SK-N-DZ (cell line): ENCODE data around the gene NAA38. TPM values are rescaled to one million over a fixed set of nuclear protein-coding genes. Genes with fewer than 3 reads are reported as not detected.
A peak's percentile ranks its signal among the peaks of the same experiment; 100 is the strongest.

Experiments
- DNase-seq: peaks from one replicate; pipeline ENCODE4 v3.0.0-alpha.2; 2015; ENCODE audit warnings: low spot score
- polyA plus RNA-seq, 2 experiments: library from polyadenylated mRNA; depleted of rRNA; stranded (reverse); fragments of >200 nt; gene quantifications; 2 replicates each; pipeline ENCODE4 v1.2.3, GENCODE V29; 2014

The NAA38 gene, protein sequence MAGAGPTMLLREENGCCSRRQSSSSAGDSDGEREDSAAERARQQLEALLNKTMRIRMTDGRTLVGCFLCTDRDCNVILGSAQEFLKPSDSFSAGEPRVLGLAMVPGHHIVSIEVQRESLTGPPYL
- 80.9 and 97.9 TPM in 2 replicates for polyA plus RNA-seq (2014; cell fraction: cytosol; rRNA removed)
- 68.3 and 123 TPM in 2 replicates for polyA plus RNA-seq (2014; cell fraction: nucleus; rRNA removed)

DNA sequence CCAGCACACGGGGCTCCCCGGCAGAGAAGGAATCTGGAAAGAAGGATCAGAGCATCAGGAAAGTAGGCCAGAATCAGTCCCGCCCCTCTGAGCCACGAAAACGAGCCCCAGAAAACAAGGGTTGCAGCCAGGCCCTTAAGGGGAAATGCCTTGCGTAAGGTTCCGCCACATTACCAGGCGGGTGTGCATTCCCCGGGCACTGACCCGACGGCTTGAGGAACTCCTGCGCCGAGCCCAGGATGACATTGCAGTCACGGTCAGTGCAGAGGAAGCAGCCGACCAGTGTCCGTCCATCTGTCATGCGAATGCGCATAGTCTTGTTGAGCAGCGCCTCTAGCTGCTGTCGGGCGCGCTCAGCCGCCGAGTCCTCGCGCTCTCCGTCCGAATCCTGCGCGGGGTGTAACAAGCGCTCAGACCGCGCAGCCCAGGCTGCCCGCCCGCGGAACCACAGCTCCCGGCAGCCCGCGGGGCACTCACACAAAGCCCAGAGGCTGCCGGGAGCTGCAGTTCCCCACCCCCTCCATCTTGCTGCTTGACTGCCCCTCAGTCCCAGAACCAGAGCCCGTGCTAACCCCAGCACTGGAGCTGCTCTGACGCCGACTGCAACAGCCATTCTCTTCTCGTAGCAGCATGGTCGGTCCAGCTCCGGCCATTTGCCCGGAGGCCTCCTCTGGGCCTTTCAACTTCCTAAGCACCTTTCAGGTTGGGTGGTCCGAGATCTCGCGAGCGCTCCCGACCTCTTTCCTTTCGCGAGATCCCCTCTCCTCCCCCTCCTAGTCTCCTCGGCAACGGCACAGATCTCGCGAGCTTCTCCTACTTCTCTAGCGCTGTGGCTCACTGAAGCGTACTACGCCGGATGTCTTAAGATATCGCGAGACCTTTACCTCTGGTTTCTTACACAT lies at the start of gene NAA38:
Gene NAA38, minus strand, starts transcription at position 749 of the 902 bp plus-strand sequence. Its CDS starts 96 bp downstream, at position 653.
- peak; percentile 100 for DNase-seq

GRCh38 chr17:7903154-7904103 lies 46.1 kb upstream of the NAA38 start:
- no peak for DNase-seq

- no peak for DNase-seq
Measured at GRCh38 chr17:7897773-7898172, 40.4 kb upstream of the NAA38 start.

DNA sequence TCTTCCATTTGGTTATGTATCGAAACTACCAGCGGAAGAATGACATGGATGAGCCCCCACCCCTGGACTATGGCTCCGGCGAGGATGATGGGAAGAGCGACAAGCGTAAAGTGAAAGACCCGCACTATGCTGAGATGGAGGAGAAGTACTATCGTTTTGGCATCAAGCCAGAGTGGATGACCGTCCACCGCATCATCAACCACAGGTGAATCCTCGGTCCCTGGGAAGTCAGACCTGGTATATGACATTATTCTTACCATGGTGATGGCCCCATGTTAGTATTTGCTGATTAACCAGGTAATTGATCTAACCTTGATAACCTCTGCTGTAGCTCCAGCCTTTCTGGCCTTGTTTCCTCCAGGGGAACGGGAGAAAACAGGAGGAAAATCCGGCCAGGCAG lies 39.7 kb upstream of the NAA38 start:
- DNase-seq = no peak

GRCh38 chr17:7894866-7895265 lies 37.5 kb upstream of the NAA38 start:
- DNase-seq = no peak

DNA sequence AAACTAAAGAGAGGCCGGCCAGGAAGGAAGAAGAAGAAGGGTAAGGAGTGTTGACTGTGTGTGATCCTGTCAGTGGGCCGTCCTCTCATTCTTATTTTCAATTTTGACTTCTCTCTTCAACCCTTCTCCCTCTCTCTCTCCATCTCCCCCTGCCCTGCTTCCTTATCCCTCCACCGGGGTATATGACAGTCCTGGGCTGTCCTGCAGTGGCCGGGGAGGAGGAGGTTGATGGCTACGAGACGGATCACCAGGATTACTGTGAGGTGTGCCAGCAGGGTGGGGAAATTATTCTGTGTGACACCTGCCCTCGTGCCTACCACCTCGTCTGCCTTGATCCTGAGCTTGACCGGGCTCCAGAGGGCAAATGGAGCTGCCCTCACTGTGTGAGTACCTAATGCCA lies 36.9 kb upstream of the NAA38 start:
- DNase-seq = no peak

GRCh38 chr17:7893187-7893880 lies 36.0 kb upstream of the NAA38 start:
- DNase-seq = no peak

- peak; percentile 79 for DNase-seq
Measured at GRCh38 chr17:7889166-7889955, 32.0 kb upstream of the NAA38 start.

DNA sequence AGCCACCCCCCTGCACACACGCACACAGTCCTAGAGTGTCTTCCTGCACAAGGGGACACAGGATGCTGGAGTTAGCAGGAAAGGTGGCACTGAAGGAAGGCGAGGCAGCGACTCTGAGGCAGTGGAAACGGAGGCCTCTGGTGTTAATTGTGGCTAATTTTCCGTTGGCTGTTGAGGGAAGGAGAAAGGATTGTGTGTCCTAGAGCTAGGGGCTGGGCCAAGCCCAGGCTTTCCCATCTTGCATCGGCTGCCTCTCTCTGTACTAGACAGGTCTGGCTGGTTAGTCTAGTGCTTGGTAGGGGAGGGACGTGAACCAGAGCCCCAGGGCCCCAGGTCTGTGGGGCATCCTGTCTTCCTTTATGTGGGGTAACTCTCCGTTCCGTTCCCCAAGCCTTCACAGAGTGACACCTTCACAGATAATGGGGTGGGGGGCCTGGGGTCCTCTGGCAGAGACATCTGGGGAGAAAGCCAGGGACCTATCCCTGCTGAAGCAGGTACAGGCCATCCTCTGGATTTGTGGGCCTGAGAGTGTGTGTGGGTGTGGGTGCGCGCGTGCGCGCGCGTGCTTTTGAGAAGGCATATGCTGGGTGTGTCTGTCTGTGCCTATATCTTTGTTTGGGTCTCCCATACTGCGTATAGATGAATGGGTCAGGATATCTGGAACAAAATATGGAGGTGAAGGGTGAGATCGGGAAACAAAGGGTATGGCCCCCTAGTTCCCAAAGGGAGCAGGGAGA lies 31.0 kb upstream of the NAA38 start, which contains the start of gene CHD3:
Gene CHD3, plus strand, starts transcription at position 606 of the 737 bp plus-strand sequence. CDS start 212 bp downstream, outside the sequence.
- peak; percentile 48 for DNase-seq

DNA sequence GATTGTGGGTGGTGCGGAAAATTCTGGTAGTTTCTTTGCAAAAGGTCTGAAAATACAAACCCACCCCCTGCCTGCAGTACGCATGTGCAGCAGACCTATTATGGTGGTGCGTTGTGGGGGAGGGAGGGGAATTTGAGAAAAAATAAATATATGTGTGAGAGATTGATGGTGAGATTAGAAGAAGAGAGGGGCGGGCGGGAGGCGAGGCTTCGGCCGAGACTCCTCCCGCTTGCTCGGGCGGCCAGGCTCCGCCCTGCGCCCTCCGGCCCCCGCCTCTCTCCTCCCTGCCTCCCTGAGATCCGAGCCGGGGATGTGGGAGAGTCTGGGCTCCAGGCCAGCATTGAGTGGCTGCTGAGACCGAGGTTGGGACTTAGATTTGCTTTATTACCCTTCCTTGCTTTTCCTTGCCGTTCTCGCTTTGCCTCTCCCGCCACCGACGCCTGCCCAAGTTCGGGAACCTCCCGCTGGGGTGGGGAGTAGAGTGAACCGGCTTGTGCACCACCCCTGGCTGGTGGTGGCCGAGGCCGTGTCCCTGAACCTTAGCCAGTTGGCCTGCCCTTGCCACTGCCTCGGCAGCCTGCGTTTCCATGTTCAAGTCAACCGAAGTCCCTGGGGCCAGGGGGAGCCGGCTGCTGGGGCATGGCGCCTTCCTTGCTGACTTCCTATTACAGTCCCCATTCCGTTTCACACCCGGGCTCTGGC lies 30.3 kb upstream of the NAA38 start:
- DNase-seq = peak; percentile 98

DNA sequence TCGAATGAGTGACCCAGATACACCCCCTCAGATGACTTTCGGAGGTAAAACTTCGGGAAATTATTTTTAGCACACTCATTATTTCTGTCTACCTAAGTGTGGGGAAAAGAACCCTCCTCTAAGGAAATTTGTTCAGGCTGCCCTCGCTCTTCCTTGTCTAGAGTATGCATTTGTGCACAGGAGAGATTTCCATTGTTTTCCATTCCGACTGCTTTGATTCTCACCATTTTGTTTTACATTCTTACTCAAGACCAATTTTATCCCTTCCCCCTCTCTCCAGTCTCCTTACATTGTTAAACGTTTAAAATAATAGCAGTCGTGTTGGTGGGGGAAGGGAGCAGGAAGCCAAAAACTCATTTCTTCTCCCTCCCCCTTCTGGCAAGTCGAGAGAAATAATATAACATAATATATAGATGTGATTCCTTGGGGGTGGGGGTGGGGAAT lies 29.7 kb upstream of the NAA38 start:
- DNase-seq = no peak

GRCh38 chr17:7886227-7887037 lies 29.1 kb upstream of the NAA38 start:
- no peak for DNase-seq

DNA sequence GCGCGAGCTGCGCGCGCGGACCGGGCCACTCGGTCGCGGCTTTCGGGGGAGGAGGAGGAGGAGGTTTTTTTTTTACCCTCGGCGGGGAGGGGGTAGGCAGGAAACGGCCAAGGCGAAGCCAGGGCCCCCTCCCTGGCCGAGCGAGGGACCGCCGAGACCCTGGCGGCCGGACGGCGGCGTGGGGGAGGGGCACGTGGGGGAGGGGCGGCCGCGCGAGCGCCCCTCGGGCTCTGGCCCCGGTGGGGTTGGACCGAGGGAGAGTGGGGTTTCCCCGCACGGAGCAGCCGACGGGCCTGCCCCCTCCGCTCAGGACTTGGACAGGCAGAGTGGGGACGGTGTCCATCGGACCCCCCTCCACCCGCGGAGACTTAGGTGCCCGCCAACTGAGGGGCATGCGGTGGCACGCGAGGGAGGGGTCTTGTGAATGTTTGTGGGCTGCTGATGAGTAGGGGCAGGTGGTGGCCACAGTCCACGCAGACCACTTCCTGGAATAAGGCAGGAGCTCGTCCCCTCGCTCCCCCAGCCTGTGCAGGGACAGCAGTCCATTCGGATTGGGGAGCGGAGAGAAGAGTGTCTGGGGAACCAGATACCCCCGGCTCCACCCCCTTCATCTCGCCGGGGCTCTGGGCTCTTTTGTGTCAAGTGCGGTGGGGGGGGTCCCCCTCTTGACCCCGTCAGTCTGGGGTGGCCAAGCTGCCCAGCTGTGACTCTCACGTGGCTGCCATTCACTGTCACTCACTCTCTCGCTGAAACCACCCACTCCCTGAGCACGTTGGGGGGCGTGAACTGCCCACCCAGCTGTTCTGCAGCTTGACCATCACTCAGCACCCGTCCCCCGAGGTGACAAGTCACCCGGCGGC lies 28.2 kb upstream of the NAA38 start:
- peak; percentile 78 for DNase-seq

- no peak for DNase-seq
Measured at GRCh38 chr17:7884581-7885366, 27.4 kb upstream of the NAA38 start.

- no peak for DNase-seq
Measured at GRCh38 chr17:7883781-7884386, 26.5 kb upstream of the NAA38 start.

DNA sequence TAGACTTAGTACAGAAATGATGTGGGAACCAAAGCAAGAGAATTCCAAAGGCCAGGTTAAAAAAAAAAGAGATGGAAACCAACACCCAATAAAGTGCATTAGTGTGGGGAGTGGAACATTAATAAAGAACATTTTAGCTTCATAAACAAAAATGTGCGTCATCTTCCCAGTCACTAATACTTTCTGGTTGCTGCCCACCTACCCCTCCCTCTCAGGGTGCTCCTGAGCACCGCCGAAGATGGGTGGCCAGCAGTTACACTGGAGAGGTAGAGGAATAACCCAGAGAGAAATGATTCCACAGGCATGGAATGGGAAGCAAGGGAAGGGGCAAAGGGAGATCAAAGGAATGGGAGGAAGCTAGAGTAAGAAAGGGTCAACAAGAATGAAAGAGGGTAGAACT lies 25.3 kb upstream of the NAA38 start:
- DNase-seq = no peak
